Fibroblast of the aortic adventitia (primary cell): ENCODE measurements around the gene PRELID2. TPM values are rescaled to one million over a fixed set of nuclear protein-coding genes. Genes with fewer than 3 reads are reported as not detected.

ENCODE experiments used
- DNase-seq: peaks from one replicate; pipeline ENCODE4 v3.0.0-alpha.2; 2010; ENCODE audit warnings: low read depth
- H3K4me3 ChIP-seq: 2 replicates; pipeline ENCODE4 v1.5.1; 2011; ENCODE audit warnings: low read depth, mild to moderate bottlenecking, control low read depth, low read length, moderate library complexity
- total RNA-seq: library from RNA; depleted of rRNA; stranded (reverse); fragments of >200 nt; gene quantifications from 2 replicates; pipeline ENCODE4 v1.2.3, GENCODE V29; 2012; ENCODE audit warnings: low replicate concordance
- TF ChIP-seq, protein P1 (sequence below): IDR thresholded peaks from 2 replicates; pipeline ENCODE4 v1.5.1; 2011; ENCODE audit warnings: mild to moderate bottlenecking, low read length, control low read depth, inconsistent platforms; ENCODE audit not compliant: insufficient read depth

Gene PRELID2
- total RNA-seq, 1 donor = 35.4 TPM

DNA sequence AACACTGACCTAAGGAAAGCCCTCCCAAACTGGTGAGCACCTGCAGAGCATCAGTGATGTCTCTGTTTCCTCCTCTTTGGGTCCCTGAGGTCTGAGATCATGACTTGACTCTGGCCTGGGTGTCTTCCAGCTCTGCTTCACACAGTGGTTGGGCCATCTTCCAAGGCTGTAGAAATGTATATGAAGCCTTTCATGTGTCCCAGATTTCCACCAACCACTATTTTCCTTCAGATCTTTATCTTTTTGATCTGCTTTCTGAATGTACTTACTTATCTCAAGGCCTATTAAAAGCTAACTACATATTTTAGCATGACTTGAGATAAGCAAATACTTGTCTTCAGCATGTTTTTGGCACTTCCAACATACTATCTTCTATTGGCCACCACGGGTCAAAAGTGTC, 47.1 kb downstream of the PRELID2 start:
- TF ChIP-seq, protein P1, sequence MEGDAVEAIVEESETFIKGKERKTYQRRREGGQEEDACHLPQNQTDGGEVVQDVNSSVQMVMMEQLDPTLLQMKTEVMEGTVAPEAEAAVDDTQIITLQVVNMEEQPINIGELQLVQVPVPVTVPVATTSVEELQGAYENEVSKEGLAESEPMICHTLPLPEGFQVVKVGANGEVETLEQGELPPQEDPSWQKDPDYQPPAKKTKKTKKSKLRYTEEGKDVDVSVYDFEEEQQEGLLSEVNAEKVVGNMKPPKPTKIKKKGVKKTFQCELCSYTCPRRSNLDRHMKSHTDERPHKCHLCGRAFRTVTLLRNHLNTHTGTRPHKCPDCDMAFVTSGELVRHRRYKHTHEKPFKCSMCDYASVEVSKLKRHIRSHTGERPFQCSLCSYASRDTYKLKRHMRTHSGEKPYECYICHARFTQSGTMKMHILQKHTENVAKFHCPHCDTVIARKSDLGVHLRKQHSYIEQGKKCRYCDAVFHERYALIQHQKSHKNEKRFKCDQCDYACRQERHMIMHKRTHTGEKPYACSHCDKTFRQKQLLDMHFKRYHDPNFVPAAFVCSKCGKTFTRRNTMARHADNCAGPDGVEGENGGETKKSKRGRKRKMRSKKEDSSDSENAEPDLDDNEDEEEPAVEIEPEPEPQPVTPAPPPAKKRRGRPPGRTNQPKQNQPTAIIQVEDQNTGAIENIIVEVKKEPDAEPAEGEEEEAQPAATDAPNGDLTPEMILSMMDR = no peak
- DNase-seq = peak; percentile 25
- no peak overlapping the region for H3K4me3 ChIP-seq

DNA sequence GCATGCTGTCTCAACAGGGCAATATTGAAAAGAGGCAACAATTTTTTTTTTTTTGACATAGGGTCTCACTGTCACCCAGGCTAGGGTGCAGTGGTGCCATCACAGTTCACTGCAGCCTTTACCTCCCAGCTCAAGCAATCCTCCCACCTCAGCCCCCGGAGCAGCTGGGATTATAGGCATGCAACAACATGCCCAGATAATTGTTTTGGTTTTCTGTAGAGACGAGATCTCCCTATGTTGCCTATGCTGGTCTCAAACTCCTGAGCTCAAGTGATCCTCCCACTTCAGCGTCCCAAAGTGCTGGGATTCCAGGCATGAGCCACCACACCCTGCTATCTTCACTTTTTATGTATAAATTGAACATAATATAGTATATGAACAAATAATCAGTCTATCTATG, 47.6 kb downstream of the PRELID2 start:
- DNase-seq = no peak
- H3K4me3 ChIP-seq = no peak overlapping the region
- TF ChIP-seq, protein P1 = no peak

DNA sequence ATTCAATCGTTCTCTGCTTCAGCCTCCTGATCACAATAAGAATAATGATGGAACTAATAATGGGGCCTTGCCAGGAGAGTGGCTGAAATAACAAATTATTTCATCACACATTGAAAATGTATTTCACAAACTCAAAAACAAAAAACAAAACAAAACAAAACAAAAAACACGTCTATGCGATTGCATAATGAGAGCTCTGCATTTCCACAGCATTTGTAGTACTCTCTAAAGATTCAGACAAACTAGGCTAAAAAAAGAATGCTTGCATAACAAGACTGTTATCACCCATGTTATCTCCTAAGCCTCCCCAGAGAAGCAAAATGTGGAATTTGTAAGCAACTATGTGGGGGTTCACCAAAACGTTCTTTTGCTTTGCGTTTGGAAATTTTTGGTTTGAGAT, 48.1 kb downstream of the PRELID2 start:
- TF ChIP-seq, protein P1 = no peak
- peak; percentile 35 for DNase-seq
- no peak overlapping the region for H3K4me3 ChIP-seq

DNA sequence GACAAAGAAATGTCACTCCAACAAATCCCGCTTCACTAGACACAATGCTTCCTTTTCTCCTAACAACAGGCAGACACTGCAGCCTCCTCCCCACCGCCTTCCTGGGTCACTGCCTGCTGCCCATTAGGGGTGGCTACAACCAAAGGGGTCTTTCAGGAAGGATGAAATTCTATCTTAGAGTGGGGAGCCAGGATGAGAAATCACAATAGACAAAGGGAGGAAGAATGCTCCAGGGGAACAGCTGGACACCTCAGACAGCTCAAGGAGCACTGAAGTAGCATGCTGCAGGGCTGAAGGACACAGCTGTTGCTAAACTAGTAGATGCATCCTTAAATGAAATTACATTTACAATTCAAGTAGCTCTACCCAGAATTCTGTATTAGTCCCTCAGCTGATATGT, 54.2 kb downstream of the PRELID2 start:
- TF ChIP-seq, protein P1 = no peak
- H3K4me3 ChIP-seq = no peak overlapping the region
- no peak for DNase-seq

DNA sequence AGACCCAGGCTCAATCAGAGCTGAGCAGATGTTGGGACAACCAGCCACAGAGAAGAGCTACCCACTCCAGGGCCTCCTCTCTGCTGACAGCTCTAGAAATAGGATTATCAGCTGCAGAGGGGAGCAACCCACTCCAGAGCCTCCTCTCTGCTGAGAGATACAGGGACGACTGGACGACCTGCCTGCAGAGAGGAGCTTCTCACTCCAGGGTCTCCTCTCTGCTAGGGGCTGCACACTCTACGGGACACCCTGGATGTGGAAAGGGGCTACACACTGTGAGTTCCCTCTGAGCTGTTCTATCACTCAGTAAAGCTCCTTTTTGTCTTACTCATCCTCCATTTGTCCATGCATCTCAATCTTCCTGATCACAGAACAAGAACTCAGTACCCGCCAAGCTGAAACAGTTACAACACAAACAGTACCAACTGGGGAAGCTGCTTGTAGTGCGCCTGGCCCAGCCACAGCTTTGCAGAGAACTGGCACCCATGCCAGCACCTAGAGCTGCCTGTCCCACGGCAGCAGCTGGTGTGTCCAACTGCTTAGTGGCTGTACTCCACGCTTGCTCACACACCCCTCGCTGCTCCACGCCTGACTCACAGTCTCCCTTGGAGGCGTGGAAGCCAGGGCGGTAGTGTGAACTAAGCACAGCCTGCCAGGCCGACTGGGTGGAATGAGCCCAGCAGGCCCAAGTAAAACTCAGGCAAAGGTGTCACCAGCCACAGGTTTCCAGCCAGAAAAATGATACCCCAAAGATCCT, 56.8 kb downstream of the PRELID2 start:
- TF ChIP-seq, protein P1 = no peak
- H3K4me3 ChIP-seq = no peak overlapping the region
- DNase-seq = no peak

DNA sequence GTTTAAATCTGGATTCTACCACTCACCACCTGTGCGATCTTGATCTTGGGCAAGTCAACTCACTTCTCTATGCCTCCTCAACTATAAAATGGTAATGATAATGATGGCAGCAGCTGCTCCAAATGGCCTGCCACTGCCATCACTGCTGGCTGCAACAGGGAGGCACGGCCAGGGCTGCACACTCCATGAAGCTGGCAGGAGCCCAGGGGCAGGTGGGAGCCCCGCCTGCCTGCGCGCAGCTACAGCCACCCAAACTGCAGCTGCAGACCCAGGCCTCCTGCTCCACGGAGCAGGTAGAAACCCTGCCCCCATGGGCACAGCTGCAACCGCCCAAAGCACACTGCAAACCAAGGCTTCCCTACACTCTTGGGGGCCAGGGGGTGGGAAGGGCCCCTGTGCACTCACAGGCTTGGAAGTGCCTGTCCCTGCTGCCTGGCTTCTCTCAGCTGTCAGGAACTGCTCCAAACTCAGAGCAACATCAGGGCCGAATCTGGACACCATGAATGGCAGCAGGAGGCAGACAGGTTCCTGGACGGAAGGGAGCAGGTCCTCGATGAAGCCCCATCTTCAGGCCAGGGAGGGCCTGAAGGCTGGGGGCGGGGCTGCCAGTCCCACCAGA, 57.6 kb downstream of the PRELID2 start:
- H3K4me3 ChIP-seq = no peak overlapping the region
- no peak for DNase-seq
- TF ChIP-seq, protein P1 = no peak
